ENCODE measurements around the gene NKX3-2.
"Not testable (repeated sequence)": the region's sequence is repeated elsewhere in the genome, so short reads cannot be mapped to it uniquely, and the experiment has no call there.

NKX3-2 gene

DNA sequence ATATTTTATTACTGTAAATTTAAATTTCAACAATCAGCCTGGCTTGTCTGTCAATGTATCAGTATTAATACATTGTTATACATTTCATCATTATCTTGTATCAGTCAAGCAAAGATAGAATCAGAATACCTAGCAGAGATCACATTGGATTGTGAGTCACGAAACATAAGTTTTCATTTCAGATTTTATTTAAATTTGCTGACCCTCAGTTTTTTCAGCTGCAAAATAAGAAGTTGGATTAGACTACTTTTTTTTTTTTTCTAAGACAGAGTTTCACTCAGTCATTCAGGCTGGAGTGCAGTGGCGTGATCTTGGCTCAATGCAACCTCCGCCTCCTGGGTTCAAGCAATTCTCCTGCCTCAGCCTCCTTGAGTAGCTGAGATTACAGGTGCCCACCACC is 33.4 kb upstream of the NKX3-2 start:
- in situ Hi-C loops (cut with MboI; ENCODE audit: low sequenced_read_pairs, unreplicated experiment) = no loop called here
- TF ChIP-seq, protein P1, sequence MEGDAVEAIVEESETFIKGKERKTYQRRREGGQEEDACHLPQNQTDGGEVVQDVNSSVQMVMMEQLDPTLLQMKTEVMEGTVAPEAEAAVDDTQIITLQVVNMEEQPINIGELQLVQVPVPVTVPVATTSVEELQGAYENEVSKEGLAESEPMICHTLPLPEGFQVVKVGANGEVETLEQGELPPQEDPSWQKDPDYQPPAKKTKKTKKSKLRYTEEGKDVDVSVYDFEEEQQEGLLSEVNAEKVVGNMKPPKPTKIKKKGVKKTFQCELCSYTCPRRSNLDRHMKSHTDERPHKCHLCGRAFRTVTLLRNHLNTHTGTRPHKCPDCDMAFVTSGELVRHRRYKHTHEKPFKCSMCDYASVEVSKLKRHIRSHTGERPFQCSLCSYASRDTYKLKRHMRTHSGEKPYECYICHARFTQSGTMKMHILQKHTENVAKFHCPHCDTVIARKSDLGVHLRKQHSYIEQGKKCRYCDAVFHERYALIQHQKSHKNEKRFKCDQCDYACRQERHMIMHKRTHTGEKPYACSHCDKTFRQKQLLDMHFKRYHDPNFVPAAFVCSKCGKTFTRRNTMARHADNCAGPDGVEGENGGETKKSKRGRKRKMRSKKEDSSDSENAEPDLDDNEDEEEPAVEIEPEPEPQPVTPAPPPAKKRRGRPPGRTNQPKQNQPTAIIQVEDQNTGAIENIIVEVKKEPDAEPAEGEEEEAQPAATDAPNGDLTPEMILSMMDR (IDR thresholded peaks at IDR 0.05; ENCODE audit: borderline replicate concordance, control extremely low read depth, extremely low read depth, insufficient read depth, missing control alignments) = no peak
- no peak for DNase-seq (ENCODE audit: low spot score)

DNA sequence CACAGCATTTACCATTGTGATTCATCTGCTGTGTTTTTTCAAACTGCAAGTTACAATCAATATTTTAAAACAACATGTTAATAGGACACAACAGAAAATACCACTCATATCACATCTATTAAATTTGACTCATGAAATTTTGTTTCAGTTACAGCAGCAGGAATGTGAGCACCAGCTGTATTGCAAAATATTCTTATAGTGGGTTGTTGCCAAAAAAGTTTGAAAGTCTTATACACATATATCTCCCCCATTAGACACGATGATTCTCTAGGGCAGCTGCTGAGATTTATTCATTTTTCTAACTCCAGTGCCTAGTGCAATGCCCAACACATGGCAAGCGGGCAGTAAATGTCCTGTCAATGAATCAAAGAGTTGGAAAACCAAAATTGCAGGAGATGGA is 26.6 kb upstream of the NKX3-2 start:
- no peak for DNase-seq (ENCODE audit: low spot score)
- TF ChIP-seq, protein P1 (IDR thresholded peaks at IDR 0.05; ENCODE audit: borderline replicate concordance, control extremely low read depth, extremely low read depth, insufficient read depth, missing control alignments) = no peak
- in situ Hi-C loops (cut with MboI; ENCODE audit: low sequenced_read_pairs, unreplicated experiment) = no loop called here

DNA sequence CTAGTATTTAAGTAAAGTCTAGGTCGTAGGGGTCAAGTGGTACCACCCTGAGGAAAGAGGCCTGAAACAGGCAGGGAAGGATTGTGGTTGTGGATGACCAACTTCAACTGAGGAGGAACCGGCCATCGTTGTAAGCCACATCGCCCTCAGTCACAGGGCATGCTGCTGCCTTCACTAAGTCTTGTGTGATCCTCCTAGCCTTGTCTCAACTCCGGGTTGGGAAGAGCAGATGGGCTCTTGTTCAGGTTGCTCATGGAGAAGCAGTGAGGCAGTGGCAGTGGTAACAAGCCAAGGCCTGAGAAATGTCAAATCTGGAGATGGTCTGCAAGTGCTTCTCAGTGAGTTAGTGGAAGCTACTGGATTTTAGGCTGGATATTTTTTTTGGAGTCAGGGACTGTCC is 22.8 kb upstream of the NKX3-2 start:
- TF ChIP-seq, protein P1 (IDR thresholded peaks at IDR 0.05; ENCODE audit: borderline replicate concordance, control extremely low read depth, extremely low read depth, insufficient read depth, missing control alignments) = no peak
- in situ Hi-C loops (cut with MboI; ENCODE audit: low sequenced_read_pairs, unreplicated experiment) = no loop called here
- DNase-seq (ENCODE audit: low spot score) = no peak

DNA sequence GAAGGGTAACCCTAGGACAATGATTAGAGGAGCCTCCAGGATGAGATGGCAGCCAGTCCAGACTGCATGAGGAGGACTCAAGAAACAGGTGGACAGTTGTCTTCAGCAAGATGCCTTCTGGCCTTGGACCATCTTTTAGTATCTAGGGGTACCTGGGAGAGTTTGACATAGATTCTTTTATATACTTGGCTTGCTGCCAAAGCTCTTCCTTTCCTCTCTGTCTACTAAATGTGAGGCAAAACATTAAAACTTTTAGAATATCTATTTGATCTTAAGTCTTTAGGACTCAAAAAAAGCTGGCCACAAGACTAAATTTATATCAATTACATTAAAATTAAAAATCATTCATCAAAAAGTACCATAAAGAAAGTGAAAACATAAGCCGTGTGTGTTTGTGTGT is 18.6 kb upstream of the NKX3-2 start:
- no peak for DNase-seq (ENCODE audit: low spot score)
- in situ Hi-C loops (cut with MboI; ENCODE audit: low sequenced_read_pairs, unreplicated experiment) = no loop called here

DNA sequence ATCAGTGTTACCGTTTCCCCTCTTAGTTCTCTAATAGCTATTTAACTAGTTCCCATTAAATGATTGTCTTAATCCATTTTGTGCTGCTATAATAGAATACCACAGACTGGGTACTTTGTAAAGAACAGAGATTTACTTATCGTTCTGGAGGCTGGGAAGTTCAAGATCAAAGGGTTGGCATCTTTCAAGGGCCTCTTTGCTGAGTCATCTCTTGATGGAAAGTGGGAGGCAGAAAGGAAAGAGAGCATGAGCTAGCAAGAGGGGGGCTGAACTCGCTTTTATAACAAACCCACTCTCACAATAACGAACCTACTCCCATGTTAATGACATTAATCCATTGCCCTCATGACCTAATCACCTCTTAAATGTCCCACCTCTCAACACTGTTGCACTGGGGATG is 17.4 kb upstream of the NKX3-2 start:
- in situ Hi-C loops (cut with MboI; ENCODE audit: low sequenced_read_pairs, unreplicated experiment) = no loop called here
- DNase-seq (ENCODE audit: low spot score) = no peak
- TF ChIP-seq, protein P1 (IDR thresholded peaks at IDR 0.05; ENCODE audit: borderline replicate concordance, control extremely low read depth, extremely low read depth, insufficient read depth, missing control alignments) = no peak

More for the DNA sequence above, 18.6 kb upstream of the NKX3-2 start:
- TF ChIP-seq, protein P1 (IDR thresholded peaks at IDR 0.05; ENCODE audit: borderline replicate concordance, control extremely low read depth, extremely low read depth, insufficient read depth, missing control alignments) = no peak

DNA sequence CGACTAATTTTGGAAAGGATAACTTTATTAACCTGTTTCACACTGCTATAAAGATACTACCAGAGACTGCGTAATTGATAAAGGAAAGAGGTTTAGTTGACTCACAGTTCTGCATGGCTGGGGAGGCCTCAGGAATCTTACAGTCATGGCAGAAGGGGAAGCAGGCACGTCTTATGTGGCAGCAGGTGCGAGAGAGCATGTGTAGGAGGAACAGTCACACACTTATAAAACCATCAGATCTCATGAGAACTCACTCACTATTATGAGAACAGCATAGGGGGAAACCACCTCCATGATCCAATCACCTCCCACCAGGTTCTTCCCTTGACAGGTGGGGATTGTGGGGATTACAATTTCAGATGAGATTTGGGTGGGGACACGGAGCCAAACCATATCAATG is 15.8 kb upstream of the NKX3-2 start:
- in situ Hi-C loops (cut with MboI; ENCODE audit: low sequenced_read_pairs, unreplicated experiment); DNase-seq (ENCODE audit: low spot score): not testable (repeated sequence)

DNA sequence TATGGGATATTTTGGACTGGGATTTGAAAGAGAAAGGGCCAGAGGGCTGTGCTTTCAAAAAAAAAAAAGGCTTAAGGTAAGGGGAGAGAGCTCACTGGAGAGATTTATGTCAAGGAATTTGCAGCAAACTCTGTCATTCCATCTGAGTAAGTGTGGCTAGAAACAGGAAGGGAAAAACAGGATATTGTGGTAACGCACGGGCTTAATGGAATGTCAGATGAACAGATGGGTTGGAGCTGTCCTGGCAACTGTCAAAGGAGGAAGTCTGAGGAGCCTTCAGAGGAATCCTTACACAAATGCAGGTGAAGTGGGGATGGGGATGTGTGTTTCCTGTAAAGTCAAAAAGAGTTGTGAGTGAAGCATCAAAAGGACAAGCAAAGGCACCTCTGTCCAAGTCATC is 15.1 kb upstream of the NKX3-2 start:
- no peak for DNase-seq (ENCODE audit: low spot score)
- TF ChIP-seq, protein P1 (IDR thresholded peaks at IDR 0.05; ENCODE audit: borderline replicate concordance, control extremely low read depth, extremely low read depth, insufficient read depth, missing control alignments) = no peak
- in situ Hi-C loops (cut with MboI; ENCODE audit: low sequenced_read_pairs, unreplicated experiment) = loop anchor here (10.0 kb wide), 1 partner anchor 715 kb away; no protein-coding TSS in a partner anchor

All from GM13976 (cell line).